ENCODE measurements around the gene CFAP61. TPM values are rescaled to one million over a fixed set of nuclear protein-coding genes. Genes with fewer than 3 reads are reported as not detected.

Gene CFAP61
- total and polyA plus RNA-seq, 3 experiments from 2014 or later: not detected

DNA sequence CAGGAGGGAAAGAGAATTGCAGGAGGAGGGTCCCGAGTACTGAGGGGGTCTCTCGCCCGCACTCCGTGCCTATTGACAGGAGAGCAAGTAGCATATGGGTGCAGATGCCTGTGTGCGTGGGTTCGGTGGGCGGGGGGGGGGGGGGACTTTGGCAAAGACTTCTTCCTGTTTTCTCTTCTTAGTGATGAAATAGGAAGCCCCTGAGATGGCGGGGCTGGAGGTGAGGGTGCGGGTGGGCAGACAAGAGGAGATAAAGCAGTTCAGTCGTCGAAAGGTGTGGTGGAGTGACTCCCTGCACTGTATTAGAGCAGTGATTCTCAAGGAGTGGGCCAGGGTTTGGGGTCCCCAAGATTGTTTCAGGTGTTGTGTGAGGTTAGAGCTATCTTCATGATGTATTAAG is 31.4 kb upstream of the CFAP61 start:
- no peak overlapping the region for H3K4me3 ChIP-seq (ENCODE audit: low read length)
- Mint-ChIP-seq H3K4me1 (peaks cover 52 to 81% (median 69%) of the 10 kb centered on the region in 3 donors), H3K27ac (peak overlapping the region; percentile 32 to 91 (median 70)), H3K27me3 (peaks cover 0 to 2% of the 10 kb centered on the region in 2 donors), H3K36me3 (peaks cover 0 to 55% (median 6%) of the 10 kb centered on the region in 3 donors), H3K9me3 (no peaks in the 10 kb centered on the region), H3K4me3 (peak overlapping the region in 2 of 7 donors; percentile 12 to 69)
- H3K36me3 ChIP-seq (ENCODE audit: insufficient read depth, low read length): no peaks in the 10 kb centered on the region
- no peaks in the 10 kb centered on the region for H3K27me3 ChIP-seq (ENCODE audit: insufficient read depth, low read length, poor library complexity, severe bottlenecking)
- H3K9me3 ChIP-seq (ENCODE audit: low read length): no peaks in the 10 kb centered on the region
- DNase-seq: peak in 1 of 5 donors; percentile 29
- ChIA-PET CTCF (no interaction called here), POLR2A (no interaction called here)
- H3K4me1 ChIP-seq (ENCODE audit: insufficient read depth, low read length): peaks cover 32% of the 10 kb centered on the region
- no peak overlapping the region for H3K27ac ChIP-seq (ENCODE audit: low read depth, low read length)

DNA sequence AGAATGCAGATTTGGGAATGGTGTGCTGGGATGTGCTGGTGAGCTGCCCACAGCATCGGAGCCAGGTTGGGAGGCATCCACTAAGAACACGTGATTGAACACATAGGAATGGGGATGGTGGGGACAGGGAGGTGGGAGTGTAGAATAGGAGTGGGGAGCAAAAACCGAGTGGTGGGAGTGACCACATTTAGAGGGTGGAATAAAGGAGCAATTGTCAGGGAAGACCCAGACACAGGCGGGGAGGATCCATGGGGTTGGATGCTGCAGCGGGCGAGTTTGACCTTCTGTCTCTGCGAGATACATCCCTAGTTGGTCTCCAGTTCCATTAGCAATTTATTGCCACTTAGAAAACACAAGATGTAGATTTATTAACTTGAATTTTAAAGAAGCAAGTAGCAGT is 30.5 kb upstream of the CFAP61 start:
- H3K9me3 ChIP-seq (ENCODE audit: low read length): no peaks in the 10 kb centered on the region
- no peak overlapping the region for H3K4me3 Mint-ChIP-seq
- CTCF ChIA-PET: no interaction called here
- peaks cover 0 to 60% (median 10%) of the 10 kb centered on the region in 3 donors for H3K36me3 Mint-ChIP-seq
- peaks cover 25% of the 10 kb centered on the region for H3K4me1 ChIP-seq (ENCODE audit: insufficient read depth, low read length)
- no peak overlapping the region for H3K27ac ChIP-seq (ENCODE audit: low read depth, low read length)
- H3K27me3 ChIP-seq (ENCODE audit: insufficient read depth, low read length, poor library complexity, severe bottlenecking): no peaks in the 10 kb centered on the region
- no peaks in the 10 kb centered on the region for H3K36me3 ChIP-seq (ENCODE audit: insufficient read depth, low read length)
- DNase-seq: no peak
- peaks cover 0 to 2% of the 10 kb centered on the region in 2 donors for H3K27me3 Mint-ChIP-seq
- peaks cover 48 to 76% (median 67%) of the 10 kb centered on the region in 3 donors for H3K4me1 Mint-ChIP-seq
- no peak overlapping the region for H3K4me3 ChIP-seq (ENCODE audit: low read length)
- peak overlapping the region; percentile 0 to 87 (median 56) for H3K27ac Mint-ChIP-seq
- H3K9me3 Mint-ChIP-seq: no peaks in the 10 kb centered on the region
- POLR2A ChIA-PET: no interaction called here

DNA sequence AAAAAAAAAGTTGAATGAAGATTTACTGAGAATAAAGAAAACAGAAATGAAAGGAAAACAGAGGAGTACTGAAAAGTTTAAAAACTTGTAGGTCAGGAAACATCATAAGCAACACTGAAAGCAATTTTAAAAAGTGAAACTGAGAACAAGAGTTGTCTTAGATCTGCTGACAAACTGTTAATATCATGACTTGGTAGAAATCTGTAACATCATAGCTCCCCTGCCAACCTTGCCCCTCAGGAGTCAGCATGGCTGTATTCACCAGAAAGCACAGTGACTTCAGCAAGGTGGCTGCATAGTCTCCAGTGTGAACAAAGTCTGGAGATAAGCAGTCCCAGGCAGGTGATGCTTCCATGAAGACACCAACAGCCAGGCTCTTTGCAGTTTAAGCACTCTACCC is 29.8 kb upstream of the CFAP61 start:
- H3K27me3 Mint-ChIP-seq: no peaks in the 10 kb centered on the region
- no peak overlapping the region for H3K4me3 ChIP-seq (ENCODE audit: low read length)
- peaks cover 0 to 61% (median 11%) of the 10 kb centered on the region in 3 donors for H3K36me3 Mint-ChIP-seq
- no peaks in the 10 kb centered on the region for H3K9me3 Mint-ChIP-seq
- H3K9me3 ChIP-seq (ENCODE audit: low read length): no peaks in the 10 kb centered on the region
- peaks cover 47 to 72% (median 63%) of the 10 kb centered on the region in 3 donors for H3K4me1 Mint-ChIP-seq
- DNase-seq: no peak
- CTCF ChIA-PET: no interaction called here
- H3K4me3 Mint-ChIP-seq: no peak overlapping the region
- H3K27me3 ChIP-seq (ENCODE audit: insufficient read depth, low read length, poor library complexity, severe bottlenecking): no peaks in the 10 kb centered on the region
- H3K27ac Mint-ChIP-seq: peak overlapping the region in 4 of 8 donors; percentile 17 to 57 (median 32)
- no peak overlapping the region for H3K27ac ChIP-seq (ENCODE audit: low read depth, low read length)
- POLR2A ChIA-PET: no interaction called here
- H3K36me3 ChIP-seq (ENCODE audit: insufficient read depth, low read length): no peaks in the 10 kb centered on the region
- H3K4me1 ChIP-seq (ENCODE audit: insufficient read depth, low read length): peaks cover 25% of the 10 kb centered on the region

DNA sequence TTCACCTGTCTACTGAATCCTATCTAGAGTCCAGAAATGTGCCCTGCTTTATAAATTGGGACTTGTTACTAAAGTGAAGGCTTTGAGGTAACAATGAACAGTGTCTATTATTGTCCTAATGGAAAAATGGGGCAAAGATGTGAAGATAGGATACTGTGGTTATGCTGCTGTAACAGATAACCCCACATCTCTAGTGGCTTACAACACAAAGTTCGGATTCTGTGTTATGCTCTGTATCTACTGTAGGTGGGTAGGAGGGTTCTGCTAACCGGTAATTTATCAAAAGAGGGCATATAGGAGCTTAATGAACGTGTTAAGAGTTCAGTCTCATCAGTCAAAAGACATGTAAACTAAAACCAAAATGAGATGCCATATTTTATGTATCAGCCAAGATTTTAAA is 28.9 kb upstream of the CFAP61 start:
- POLR2A ChIA-PET: no interaction called here
- Mint-ChIP-seq H3K9me3 (no peaks in the 10 kb centered on the region), H3K4me1 (peaks cover 40 to 63% (median 56%) of the 10 kb centered on the region in 3 donors), H3K27me3 (no peaks in the 10 kb centered on the region), H3K36me3 (peaks cover 0 to 64% (median 8%) of the 10 kb centered on the region in 3 donors), H3K4me3 (no peak overlapping the region), H3K27ac (peak overlapping the region in 2 of 8 donors; percentile 2 to 72)
- no peaks in the 10 kb centered on the region for H3K36me3 ChIP-seq (ENCODE audit: insufficient read depth, low read length)
- H3K4me1 ChIP-seq (ENCODE audit: insufficient read depth, low read length): peaks cover 17% of the 10 kb centered on the region
- no peak for DNase-seq
- H3K4me3 ChIP-seq (ENCODE audit: low read length): no peak overlapping the region
- CTCF ChIA-PET: no interaction called here
- no peaks in the 10 kb centered on the region for H3K27me3 ChIP-seq (ENCODE audit: insufficient read depth, low read length, poor library complexity, severe bottlenecking)
- H3K9me3 ChIP-seq (ENCODE audit: low read length): no peaks in the 10 kb centered on the region
- no peak overlapping the region for H3K27ac ChIP-seq (ENCODE audit: low read depth, low read length)

DNA sequence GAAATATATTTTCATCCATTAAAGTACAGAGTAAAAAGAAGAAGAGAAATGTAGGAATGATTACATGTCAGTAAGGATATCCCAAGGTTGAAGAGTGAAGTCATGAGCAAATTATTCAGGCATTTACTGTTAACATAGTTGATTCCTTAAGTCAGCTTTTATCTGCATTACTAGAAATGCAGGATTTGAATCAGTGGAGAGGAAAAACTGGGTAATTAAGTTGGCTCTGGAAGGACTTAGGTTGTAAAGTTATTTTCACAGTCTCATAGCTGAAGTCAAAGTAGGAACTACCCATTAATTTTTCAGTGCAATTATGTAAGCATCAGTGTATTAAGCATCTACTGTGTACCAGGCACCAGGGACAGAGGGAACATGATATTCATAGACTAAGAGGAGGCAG is 27.4 kb upstream of the CFAP61 start:
- no peak overlapping the region for H3K27ac ChIP-seq (ENCODE audit: low read depth, low read length)
- Mint-ChIP-seq H3K9me3 (no peaks in the 10 kb centered on the region), H3K4me1 (peaks cover 31 to 48% (median 42%) of the 10 kb centered on the region in 3 donors), H3K27ac (peak overlapping the region in 2 of 8 donors; percentile 30 to 52), H3K36me3 (peaks cover 0 to 67% (median 9%) of the 10 kb centered on the region in 3 donors), H3K27me3 (no peaks in the 10 kb centered on the region), H3K4me3 (no peak overlapping the region)
- no peaks in the 10 kb centered on the region for H3K27me3 ChIP-seq (ENCODE audit: insufficient read depth, low read length, poor library complexity, severe bottlenecking)
- no peaks in the 10 kb centered on the region for H3K9me3 ChIP-seq (ENCODE audit: low read length)
- DNase-seq: no peak
- ChIA-PET POLR2A (no interaction called here), CTCF (no interaction called here)
- H3K4me3 ChIP-seq (ENCODE audit: low read length): no peak overlapping the region
- peaks cover 8% of the 10 kb centered on the region for H3K4me1 ChIP-seq (ENCODE audit: insufficient read depth, low read length)
- H3K36me3 ChIP-seq (ENCODE audit: insufficient read depth, low read length): no peaks in the 10 kb centered on the region

DNA sequence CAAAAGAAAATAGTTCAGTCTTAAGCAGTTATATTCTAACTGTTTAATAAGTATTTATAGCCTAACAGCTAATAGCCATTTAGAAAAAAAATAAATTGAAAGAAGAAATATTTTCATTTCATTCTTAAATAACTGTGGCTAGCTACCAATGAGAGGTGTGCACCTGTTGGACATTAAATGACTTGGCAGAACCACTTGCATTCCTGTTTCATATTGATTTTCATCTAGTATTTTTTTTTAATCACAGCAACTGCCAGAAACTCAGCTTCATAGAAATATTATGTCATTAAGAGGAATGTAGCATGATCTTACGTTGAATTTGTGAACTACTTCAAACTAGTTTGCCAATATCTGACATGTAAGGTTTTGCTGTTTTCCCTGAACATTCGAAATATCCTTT is 25.0 kb upstream of the CFAP61 start:
- Histone ChIP-seq H3K9me3 (ENCODE audit: low read length) (no peaks in the 10 kb centered on the region), H3K27me3 (ENCODE audit: insufficient read depth, low read length, poor library complexity, severe bottlenecking) (no peaks in the 10 kb centered on the region), H3K4me1 (ENCODE audit: insufficient read depth, low read length) (no peaks in the 10 kb centered on the region), H3K36me3 (ENCODE audit: insufficient read depth, low read length) (peaks cover 7% of the 10 kb centered on the region), H3K27ac (ENCODE audit: low read depth, low read length) (no peak overlapping the region), H3K4me3 (ENCODE audit: low read length) (no peak overlapping the region)
- Mint-ChIP-seq H3K4me1 (peaks cover 13 to 24% (median 22%) of the 10 kb centered on the region in 3 donors), H3K36me3 (peaks cover 0 to 77% (median 17%) of the 10 kb centered on the region in 3 donors), H3K27me3 (no peaks in the 10 kb centered on the region), H3K9me3 (no peaks in the 10 kb centered on the region), H3K27ac (peak overlapping the region in 1 of 8 donors; percentile 11), H3K4me3 (no peak overlapping the region)
- ChIA-PET POLR2A (interaction anchor here (1.4 kb wide), 1 partner anchor 10 kb away, joined by 3 read pairs; the partner anchor contains the start of gene NAA20), CTCF (interaction anchor here (1.4 to 2.4 kb wide), 2 partner anchors 10 to 24 kb away, joined by 4 to 5 read pairs; partner anchors contain the start of gene NAA20)
- no peak for DNase-seq

DNA sequence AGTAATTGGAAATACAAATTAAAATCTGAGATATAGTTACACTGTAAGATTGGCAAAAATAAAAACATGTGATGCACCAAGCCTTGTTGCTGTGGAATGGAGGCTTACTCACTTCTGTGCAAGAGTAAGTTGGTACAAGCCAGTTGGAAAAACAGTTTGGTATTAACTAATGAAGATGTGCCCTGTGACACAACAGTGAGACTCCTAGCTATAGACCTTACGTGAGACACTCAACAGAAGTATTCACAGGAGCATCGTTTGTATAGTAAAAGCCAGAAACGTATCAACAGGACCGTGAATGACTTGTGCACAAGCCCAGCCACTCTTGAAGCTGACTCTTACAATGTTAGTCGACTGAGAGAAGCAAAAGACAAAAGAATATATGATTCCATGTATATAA is 20.5 kb upstream of the CFAP61 start:
- H3K36me3 Mint-ChIP-seq: peaks cover 4 to 78% (median 15%) of the 10 kb centered on the region in 3 donors
- peaks cover 0 to 4% (median 0%) of the 10 kb centered on the region in 3 donors for H3K4me1 Mint-ChIP-seq
- H3K27ac Mint-ChIP-seq: peak overlapping the region in 3 of 8 donors; percentile 15 to 86 (median 54)

DNA sequence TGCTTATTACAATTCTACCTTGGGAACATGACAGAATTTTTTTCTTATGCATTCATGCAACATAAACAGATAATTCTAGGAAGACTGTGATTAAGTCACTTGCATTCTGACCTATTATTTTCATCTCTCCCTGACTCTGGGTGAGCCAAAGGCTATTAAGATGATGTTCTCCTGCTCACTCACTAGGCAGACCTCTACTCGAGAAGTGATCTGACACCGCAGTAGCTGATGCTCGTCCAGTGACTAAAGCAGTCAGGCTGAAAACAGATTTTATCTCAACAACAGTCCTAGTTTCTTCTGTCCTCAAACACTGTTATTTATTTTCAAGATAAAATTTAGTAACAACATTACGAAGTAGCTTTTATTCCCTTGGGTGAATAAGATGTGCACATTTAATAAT is 17.8 kb upstream of the CFAP61 start:
- no peaks in the 10 kb centered on the region for H3K9me3 ChIP-seq (ENCODE audit: low read length)
- Mint-ChIP-seq H3K27ac (peak overlapping the region in 1 of 8 donors; percentile 36), H3K27me3 (no peaks in the 10 kb centered on the region), H3K4me3 (no peak overlapping the region), H3K36me3 (peaks cover 4 to 89% (median 21%) of the 10 kb centered on the region in 3 donors), H3K4me1 (no peaks in the 10 kb centered on the region), H3K9me3 (no peaks in the 10 kb centered on the region)
- no peak overlapping the region for H3K4me3 ChIP-seq (ENCODE audit: low read length)
- no peaks in the 10 kb centered on the region for H3K4me1 ChIP-seq (ENCODE audit: insufficient read depth, low read length)
- peaks cover 54% of the 10 kb centered on the region for H3K36me3 ChIP-seq (ENCODE audit: insufficient read depth, low read length)
- H3K27me3 ChIP-seq (ENCODE audit: insufficient read depth, low read length, poor library complexity, severe bottlenecking): no peaks in the 10 kb centered on the region
- POLR2A ChIA-PET: no interaction called here
- CTCF ChIA-PET: interaction anchor here (1.5 kb wide), 1 partner anchor 8 kb away, joined by 4 read pairs; no protein-coding TSS in a partner anchor
- DNase-seq: no peak
- H3K27ac ChIP-seq (ENCODE audit: low read depth, low read length): no peak overlapping the region

More for the DNA sequence above, 20.5 kb upstream of the CFAP61 start:
- no peaks in the 10 kb centered on the region for H3K27me3 Mint-ChIP-seq
- Histone ChIP-seq H3K9me3 (ENCODE audit: low read length) (no peaks in the 10 kb centered on the region), H3K4me3 (ENCODE audit: low read length) (no peak overlapping the region), H3K27me3 (ENCODE audit: insufficient read depth, low read length, poor library complexity, severe bottlenecking) (no peaks in the 10 kb centered on the region), H3K4me1 (ENCODE audit: insufficient read depth, low read length) (no peaks in the 10 kb centered on the region), H3K36me3 (ENCODE audit: insufficient read depth, low read length) (peaks cover 31% of the 10 kb centered on the region), H3K27ac (ENCODE audit: low read depth, low read length) (no peak overlapping the region)
- H3K4me3 Mint-ChIP-seq: no peak overlapping the region
- POLR2A ChIA-PET: no interaction called here
- CTCF ChIA-PET: interaction anchor here (2.0 kb wide), 1 partner anchor 19 kb away, joined by 5 read pairs; no protein-coding TSS in a partner anchor
- DNase-seq: no peak
- H3K9me3 Mint-ChIP-seq: no peaks in the 10 kb centered on the region
